Activated CD4-positive, CD25-positive, alpha-beta regulatory T cell (primary cell): ENCODE measurements around the gene PLEKHA1.

Source experiments
- DNase-seq, 4 experiments: peaks; one replicate each; lab custom pipeline; 2025; lab: John Stamatoyannopoulos, UW

Gene PLEKHA1

DNA sequence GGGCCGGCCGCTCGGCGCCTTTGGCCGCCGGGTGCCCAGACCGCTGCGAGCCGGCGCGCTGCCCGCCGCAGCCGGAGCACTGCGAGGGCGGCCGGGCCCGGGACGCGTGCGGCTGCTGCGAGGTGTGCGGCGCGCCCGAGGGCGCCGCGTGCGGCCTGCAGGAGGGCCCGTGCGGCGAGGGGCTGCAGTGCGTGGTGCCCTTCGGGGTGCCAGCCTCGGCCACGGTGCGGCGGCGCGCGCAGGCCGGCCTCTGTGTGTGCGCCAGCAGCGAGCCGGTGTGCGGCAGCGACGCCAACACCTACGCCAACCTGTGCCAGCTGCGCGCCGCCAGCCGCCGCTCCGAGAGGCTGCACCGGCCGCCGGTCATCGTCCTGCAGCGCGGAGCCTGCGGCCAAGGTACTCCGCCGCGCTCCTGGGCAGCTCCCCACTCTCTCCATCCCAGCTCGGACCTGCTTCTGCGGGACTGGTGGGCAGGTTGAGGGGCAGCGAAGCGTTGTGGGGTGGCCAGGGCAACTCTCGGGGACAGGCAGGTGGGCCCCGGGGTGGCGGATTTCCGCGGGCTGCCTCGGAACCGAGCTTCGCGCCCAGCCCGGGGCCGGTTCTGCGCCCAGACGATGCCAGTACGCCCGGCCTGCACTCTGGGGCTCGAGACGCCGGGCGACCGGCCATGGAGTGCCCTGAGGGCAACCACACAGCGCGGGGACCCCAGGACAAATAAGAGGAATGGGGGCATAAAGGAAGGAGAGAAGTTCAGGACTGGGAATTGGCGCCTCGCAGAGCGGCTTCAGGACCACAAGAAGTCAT is 87.4 kb downstream of the PLEKHA1 start:
- DNase-seq, result no peak

DNA sequence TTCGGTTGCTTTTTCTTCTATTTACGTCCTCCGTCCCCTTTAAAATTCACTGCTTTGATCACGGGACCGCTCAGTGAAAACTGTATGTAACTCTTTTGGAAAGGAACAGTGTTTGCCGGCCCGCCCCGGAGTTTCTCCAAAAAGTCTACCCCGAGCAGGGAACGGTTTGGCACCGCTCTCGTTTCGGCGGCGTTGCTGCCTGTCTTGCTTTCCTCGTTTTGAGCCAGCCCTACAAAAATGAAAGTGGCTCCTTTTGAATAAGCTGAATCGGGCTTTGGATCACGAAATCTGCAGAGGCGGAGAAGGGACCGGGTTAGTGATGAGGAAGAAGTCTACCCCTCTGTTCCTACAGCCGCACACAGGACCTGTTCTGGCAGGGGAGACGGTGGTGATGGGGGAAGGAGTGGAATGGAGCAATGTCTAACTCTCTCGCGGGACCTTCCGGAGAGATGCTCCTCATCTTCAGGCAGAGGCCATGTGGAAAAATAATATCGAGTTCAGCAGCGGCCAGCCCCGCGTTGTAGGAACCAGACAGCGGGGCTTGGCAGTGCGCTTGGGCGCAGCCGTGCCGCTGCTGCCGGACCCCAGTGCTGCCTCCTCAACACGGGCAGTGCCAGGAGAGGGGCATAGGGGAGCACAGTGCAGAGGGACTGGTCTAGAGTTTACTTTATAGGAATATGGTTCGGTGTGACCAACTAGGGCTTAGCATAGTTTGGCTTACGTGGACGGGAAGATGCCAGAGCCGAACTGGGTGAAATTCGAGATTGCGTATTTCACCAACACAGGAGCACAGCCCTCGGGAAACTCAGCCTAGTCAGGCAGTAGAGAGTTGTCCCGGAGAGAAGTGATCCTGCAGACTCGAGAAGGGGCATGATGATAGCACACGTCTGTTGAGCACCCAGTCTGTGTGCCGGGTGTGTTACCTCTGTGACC is 88.3 kb downstream of the PLEKHA1 start:
- no peak for DNase-seq

DNA sequence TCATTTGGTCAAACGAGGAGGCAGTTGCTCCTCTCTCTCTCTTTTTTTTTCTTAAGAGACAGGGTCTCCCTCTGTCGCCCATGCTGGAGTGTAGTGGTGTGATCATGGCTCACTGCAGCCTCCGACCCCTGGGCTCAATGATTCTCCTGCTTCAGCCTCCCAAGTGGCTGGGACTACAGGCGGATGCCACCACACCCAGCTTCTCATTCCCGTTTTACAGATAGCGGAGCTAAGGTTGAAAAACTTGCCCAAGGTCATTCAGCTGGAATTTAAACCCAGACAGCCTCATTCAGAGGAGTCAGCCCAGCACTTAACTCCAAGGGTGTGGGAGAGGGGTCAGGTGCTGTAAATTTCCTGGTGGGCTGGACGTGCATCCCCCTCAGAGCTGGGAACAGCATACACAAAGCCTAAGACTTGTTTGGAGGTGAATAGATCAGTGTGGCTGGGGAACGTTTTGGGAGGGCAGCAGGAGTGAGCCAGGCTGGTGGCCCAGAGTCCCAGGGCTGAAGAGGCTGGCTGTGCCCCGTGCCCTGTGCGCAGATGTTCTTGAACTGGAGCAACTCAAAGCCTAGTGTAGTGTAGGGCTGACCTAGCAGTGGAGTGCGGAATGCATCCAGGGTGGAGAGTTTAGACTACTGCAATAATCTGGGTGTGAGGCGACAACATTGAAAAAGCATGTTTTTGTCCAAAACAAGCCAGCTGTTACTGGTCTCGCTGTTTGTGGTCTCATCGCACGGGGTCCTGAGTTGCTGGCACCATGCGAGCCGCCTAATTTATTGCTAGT is 89.2 kb downstream of the PLEKHA1 start:
- no peak for DNase-seq

DNA sequence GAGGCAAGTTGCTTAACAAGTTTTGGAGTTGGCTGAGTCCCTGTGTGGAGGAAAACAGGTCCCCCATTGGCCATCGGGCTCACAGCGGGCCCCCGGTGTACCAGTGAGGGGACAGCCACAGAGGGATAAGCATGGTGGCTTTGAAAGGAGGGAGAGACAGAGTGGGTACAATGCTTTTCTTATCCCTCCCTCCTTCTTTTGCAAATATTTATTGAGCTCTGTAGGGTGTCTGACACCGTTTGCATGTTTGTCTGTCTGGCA is 89.7 kb downstream of the PLEKHA1 start:
- DNase-seq, result no peak

DNA sequence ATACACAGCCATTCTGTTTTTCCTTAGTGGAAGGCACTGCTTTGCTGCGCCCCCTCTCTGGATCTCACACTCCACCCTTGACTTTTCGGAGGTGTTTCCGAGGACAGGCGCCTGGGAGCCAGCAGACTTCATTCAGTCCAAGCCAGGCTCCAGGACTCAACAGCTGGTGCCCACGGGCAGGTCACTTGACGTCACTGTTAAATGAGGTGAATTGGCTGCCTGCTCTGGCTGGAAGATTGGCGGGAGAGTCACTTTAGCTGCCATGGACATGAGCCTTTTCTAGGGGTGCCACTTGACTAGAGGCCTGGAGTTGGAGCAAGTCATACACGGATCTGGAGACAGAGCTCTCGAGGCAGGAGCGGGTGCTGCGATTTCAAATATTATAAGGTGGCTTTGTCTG is 90.1 kb downstream of the PLEKHA1 start:
- DNase-seq, result no peak

DNA sequence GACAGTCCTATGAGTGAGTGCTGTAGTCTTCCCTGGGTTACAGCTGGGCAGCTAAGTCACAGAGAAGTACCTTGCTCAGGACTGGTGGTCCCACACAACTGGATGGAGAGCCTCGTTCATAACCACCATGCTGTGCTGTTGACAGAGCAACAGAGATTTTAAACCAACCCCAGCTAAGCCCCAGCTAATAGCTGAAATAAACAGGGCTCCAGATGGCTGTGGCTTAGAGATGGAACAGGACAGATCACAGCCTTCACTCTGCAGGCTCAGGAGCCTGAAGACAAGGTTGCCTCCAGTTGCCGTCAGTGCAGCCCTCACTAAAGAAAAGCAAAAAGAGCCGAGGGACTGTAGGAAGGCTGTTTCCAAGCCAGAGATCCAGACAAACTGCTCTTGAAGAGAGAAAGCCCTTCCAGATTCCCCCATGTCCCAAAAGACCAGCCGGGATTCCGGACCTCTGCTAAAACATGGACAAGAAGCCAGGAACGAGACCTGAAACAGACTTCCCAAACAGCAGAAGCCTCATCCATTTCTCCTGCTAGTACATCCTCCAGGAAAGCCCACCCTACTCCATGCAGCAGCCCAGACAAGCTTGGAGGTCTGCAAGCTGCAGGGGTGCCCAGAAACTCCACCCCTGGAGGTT is 91.0 kb downstream of the PLEKHA1 start:
- no peak for DNase-seq

DNA sequence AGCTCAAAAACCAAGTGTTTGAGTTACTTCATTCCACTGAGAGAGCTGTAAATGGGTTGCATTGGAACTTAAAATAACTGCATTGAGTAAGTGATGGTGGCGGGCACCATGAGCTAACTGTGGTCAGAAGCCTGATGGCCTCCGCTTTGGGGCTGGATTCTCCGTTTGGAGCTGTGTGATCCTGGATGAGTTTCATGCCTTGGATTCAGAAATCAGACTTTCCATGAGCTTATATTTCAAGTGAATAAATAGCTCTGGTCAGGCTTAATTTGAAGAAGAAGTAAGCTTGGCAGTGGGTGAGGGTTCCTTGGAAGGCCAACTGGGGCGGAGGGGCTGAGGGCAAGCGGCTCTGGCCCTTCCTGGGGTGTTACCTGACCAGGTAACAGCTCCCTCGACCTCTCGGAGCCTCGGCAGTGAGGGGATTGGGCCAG is 92.5 kb downstream of the PLEKHA1 start:
- no peak for DNase-seq

DNA sequence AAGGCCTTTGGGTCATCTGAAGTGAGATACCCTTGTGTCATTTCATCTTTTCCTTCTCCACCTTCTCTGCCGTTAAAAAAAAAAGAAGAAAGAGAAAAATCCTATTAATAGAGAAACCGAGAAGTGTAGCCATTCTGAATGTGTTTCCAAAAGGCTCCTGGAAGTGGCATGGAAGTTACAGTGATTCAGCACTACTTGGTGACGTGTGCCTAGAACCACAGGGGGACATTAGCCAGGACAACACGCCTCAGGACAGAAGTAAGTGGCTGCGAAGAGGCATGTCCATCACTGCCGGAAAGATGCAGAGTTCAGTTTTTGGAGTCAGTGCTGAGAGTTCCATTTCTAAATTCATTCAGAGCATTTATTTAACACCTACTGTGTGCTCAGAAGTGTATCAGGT is 93.2 kb downstream of the PLEKHA1 start:
- DNase-seq, result no peak

DNA sequence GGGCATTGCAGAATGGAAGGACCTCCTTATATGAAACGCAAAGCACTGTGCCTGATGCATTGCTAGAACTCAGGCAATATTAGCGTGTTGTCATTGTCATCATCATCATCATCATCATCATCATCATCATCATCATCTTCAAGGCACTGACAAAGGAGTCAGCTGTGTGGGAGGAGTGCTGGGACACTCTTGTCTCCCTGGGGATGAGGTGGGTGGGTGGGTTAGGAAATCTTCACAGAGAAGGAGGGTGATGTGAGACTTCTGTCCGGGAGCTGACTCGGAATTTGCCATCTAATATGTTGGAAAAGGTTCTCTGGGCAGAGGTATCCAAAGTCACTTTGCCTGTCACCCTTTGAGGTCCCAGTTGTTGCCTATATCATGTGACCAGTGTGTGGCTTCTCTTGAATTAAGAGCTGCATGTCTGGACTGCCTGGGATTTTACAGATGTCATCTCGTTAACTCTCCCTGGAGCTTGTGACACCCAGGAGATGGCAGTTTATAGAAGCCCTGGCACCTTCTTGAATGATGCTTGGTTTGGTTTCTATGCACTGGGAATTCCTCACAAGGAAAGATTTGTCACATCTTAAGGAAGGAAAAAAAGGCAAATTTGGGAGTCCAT is 93.9 kb downstream of the PLEKHA1 start:
- no peak for DNase-seq

DNA sequence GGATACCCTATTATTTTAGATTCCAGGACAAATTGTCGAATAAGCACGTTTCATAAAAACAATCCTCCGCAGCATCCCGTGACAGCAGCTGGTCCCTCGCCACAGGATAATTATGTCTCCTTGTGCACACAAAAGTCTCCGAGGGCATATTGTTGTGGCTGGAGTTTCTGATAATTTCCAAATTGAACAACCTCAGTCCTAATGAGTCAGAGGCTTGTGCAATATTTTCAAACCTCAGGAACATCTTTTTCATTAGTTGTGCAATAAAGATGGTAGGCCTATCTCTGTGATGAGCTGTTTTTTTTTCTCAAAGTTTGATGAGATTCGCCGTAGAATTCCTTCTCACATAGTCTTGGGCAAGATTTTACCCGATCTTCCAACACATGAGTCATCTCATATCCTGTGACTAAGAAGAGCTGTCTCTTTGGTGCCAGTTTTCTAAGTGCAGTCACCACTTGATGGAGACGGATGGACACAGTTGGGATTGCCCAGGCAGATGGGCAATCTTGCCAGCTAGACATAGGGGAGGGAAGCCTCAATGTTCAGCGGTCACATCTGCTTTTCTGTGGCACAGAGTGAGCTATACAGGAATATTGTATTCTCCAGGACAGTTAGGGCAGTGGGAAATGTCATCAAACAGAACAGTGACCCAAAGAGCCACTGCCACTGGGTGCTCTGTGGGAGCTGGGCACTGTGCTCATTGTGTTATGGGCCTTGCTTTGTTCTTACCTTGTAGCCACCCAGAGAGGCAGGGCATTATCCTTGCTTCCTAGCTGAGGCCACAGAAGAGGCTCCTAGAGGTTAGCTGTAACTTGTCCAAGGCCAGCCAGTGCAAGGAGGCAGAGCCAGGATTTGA is 94.6 kb downstream of the PLEKHA1 start:
- no peak for DNase-seq

DNA sequence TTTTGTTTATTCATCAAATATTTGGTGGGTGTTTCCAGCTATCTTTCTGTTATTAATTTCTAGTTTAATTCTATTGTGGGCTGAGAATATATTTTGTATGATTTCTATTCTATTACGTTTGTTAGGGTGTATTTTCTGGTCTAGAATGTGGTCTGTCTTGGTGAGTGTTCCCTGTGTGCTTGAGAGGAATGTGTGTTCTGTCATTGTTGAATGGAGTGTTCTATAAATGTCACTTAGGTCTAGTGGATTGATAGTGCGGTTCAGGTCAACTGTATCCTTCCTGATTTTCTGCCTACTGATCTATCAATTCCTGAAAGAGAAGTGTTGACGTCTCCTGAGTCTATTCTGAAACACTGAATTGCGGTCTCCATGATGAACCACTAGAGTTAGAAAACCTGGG is 95.3 kb downstream of the PLEKHA1 start:
- no peak for DNase-seq

DNA sequence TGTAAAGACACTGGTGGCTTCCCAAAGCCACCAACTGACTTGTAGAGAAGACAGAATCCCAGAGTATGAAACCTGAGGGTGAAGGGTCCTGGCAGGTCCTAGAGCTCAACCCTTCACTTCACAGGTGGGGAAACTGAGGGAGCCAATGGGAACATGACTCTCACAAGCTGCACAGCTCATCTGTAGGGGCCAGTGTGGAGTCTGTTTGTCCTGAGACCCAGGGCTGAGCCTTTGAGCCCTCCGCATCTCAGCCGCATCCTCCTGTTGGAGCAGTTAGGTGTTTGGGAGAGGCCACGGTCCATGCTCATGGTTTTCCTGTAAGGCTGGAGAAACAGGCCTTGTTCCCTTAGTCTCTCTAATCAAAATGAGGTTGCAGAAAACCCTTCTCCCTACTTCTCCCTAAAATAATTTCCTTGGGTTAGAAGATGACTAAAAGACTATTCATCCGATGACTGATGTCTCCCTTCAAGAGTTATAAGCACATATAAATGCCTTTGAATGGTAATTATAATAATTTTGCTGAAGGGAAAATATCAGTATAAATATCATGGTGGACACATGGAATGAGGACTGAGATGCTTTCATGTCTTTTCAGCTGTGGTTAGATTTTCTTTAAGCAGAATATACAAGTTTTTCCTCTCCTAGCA is 97.1 kb downstream of the PLEKHA1 start:
- DNase-seq, result no peak

DNA sequence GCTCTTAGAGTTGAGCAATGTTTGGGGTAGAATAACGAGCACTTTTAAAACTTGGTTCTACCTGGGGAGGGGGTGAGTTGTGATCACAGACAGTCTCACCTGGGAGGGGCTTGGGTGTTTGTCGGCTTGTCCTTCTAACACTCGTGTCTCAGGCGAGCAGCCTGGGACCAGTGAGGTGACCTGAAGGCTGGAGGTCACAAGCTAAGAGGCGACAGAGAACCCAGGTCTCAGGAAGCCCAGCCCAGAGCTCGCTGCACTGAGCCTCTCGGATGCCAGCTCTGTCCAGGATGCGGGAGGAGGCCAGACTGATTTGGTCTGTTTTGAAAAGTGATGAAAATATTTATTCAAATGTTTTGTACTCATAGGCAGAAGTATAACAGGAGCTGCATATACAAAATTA is 98.6 kb downstream of the PLEKHA1 start:
- no peak for DNase-seq

DNA sequence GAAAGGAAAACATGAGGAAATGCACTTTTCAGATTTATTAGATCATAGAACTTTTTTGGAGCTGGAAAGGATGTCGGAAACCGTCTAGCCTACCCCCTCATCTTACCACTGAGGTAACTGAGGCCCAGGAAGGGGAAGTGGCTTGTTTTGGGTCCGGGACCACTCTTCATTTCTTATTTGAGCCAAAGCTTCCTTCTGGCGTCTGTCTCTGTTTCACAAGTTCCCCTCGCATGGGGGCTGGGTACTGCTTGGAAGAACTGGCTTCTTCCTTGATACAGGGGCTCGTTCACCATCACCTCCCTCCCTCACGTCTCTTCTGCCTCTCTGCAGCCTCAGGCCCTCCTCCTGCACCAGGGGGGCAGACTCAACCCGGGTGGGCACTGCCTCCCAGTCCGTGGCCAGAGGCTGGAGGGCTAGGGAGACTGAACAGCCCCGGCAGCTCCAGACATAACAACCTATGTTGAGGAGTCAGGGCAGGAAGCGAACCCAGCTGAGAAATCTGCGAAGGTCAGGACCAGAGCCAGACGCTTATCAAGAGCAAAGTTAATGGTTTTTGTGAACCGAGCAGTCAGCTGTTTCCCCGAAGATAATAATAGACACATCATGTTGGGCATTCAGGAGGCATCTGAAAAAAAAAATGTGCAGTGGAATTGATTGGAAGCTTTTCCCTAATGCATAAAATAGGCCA is 99.8 kb downstream of the PLEKHA1 start:
- DNase-seq, result no peak

DNA sequence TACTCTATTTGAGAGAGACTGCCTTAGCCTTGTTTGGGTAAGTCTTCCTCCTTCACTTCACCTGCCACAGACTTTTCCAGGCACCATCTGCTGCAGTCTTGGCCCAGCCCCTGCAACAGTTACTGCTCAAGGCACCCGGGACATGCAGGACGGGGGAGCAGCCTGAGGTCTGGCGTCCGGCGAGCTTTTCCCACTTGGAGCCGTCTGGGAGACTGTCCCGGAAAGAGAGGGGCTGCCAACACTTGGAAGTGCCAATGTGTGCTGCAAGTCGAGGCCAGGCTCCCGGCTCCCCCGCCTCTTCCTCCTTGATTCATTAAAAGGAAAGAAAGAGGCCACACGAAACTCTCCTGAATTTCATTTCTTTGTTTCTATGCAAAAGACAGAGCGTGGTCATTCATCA is 100.6 kb downstream of the PLEKHA1 start:
- DNase-seq, result no peak

DNA sequence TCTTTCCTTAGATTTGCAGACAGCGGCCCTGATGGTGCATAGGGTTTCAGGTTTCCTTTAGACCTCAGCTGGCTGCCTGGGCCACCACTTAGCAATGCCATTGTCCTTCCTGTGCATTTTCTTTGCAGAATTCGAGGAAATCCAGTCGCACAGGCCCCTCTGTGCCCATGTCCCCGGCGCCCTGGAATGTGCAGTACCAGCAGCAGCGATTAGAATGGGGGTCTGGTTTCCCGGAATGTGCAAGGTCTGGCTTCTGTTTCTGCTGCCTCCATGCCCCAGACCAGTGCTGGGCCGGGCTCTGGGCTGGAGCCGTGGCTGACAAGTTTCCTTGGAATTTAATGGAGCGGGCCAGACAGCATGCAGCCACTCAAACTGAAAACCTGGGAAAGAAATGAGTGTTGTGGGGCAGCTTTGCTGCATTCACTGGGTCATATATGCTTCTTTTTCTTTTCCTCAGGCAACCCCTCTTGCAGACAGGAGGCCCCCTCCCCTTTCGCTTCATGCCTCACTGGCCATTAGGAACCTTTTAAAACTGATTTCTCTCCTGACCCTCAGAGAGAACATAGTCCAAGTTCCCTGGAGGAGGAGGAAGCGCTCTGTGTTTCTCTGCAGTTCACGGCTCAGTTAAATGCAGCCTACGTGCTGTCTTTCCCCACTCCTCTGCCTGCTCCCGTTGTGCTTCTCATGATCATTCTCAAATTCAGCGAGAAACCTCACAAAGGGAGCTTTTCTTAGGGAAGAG is 101.3 kb downstream of the PLEKHA1 start:
- DNase-seq, result no peak

DNA sequence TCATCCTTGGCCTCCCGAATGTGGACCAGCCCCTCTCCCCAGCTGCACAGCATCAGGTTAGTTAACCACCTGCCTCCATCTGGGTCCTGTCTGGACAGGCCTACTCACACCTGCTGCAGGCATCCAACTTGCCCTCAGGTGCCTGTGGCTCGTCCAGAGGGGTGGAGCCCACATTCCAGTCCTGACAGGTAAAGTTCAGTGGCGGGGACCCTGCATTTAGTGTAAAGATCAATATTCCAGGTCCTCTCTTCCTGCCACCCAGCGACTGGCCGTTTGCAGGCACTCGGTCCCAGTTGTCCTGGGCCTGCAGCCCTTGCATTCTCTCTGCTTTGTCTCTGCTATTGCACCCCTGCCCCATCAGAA is 101.8 kb downstream of the PLEKHA1 start:
- no peak for DNase-seq

DNA sequence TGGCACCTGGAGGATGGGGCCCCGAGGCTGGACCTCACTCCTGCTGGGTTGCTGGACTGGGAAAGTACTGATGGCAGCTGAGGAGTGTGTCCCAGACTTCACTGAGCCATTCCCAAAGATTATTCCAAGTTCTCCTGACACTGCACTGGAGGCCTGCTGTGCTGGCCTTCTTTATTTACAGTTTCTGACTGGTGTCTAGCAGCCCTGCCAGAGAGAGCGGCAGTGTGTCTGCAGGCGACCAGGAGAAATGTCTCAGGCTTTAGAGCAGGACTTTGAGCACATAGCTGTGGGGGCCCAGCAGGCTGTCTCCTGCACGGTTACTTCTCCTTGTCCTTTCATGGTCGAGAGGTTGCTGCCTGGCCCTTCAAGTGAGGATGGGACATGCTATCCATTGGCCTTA is 102.9 kb downstream of the PLEKHA1 start:
- no peak for DNase-seq

DNA sequence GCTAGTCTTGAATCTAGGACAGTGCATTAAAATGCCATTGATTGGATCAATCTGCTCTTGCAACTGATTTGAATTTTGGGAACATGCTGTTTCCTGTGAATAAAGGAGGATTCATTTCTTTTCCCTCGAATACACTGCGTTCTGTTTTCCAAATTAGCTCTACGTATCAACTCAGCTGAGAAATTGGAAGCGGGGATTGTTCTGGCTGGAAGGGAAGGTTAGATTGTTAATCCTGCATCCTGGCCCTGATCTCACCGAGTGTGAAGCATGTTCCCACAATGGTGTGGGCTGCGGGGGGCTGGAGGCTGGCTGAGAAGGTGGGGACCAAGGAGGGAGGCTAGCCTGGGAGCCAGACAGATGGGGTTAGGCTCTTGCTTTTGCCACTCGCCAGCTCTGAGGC is 104.5 kb downstream of the PLEKHA1 start:
- no peak for DNase-seq
